ENCODE measurements around the gene C16orf92.

Gene C16orf92

GRCh38 chr16:29992344-29992967 lies 30.5 kb upstream of the C16orf92 start:
- Histone ChIP-seq H3K4me2 (ENCODE audit: low read depth, low read length, poor library complexity, severe bottlenecking) (no peak overlapping the region), H3K4me3 (ENCODE audit: low read length, poor library complexity, severe bottlenecking) (no peak overlapping the region), H3K27me3 (ENCODE audit: insufficient read depth, low read length, poor library complexity, severe bottlenecking) (no peaks in the 10 kb centered on the region), H4K20me1 (ENCODE audit: insufficient read depth, low read length, poor library complexity, severe bottlenecking) (peaks cover 11% of the 10 kb centered on the region), H2AFZ (ENCODE audit: low read length) (no peak overlapping the region), H3K9ac (ENCODE audit: low read depth, low read length, poor library complexity, severe bottlenecking) (no peak overlapping the region), H3F3A (ENCODE audit: low read depth) (0 out of 2 replicates have a peak, but pooled peaks cover 3% of the 10 kb centered on the region), H3K9me3 (ENCODE audit: insufficient read depth, low read depth, low read length) (no peaks in the 10 kb centered on the region), H3K4me1 (ENCODE audit: insufficient read depth, low read length, poor library complexity, severe bottlenecking) (peaks cover 19% of the 10 kb centered on the region), H3K9me2 (replicated peaks; ENCODE audit: low read depth, low read length) (no peaks in the 10 kb centered on the region), H3K79me2 (ENCODE audit: insufficient read depth, low read length) (peaks cover 32% of the 10 kb centered on the region), H3K36me3 (ENCODE audit: insufficient read depth, low read length) (peaks cover 44% of the 10 kb centered on the region; the same call in 1 of the 2 replicates)
- TF ChIP-seq EZH2phosphoT487 (IDR thresholded peaks at IDR 0.05; ENCODE audit: borderline replicate concordance) = no peak

GRCh38 chr16:29993191-29993902 lies 29.7 kb upstream of the C16orf92 start:
- Histone ChIP-seq H3K36me3 (ENCODE audit: insufficient read depth, low read length) (peaks cover 38% of the 10 kb centered on the region; the same call in 1 of the 2 replicates), H2AFZ (ENCODE audit: low read length) (no peak overlapping the region), H3K9me2 (replicated peaks; ENCODE audit: low read depth, low read length) (no peaks in the 10 kb centered on the region), H3K4me2 (ENCODE audit: low read depth, low read length, poor library complexity, severe bottlenecking) (peak overlapping the region; percentile 84), H3K4me1 (ENCODE audit: insufficient read depth, low read length, poor library complexity, severe bottlenecking) (peaks cover 19% of the 10 kb centered on the region), H4K20me1 (ENCODE audit: insufficient read depth, low read length, poor library complexity, severe bottlenecking) (peaks cover 11% of the 10 kb centered on the region), H3K79me2 (ENCODE audit: insufficient read depth, low read length) (peaks cover 36% of the 10 kb centered on the region), H3K9ac (ENCODE audit: low read depth, low read length, poor library complexity, severe bottlenecking) (peak overlapping the region; percentile 98), H3F3A (ENCODE audit: low read depth) (0 out of 2 replicates have a peak, but pooled peaks cover 3% of the 10 kb centered on the region), H3K9me3 (ENCODE audit: insufficient read depth, low read depth, low read length) (no peaks in the 10 kb centered on the region), H3K27me3 (ENCODE audit: insufficient read depth, low read length, poor library complexity, severe bottlenecking) (no peaks in the 10 kb centered on the region), H3K4me3 (ENCODE audit: low read length, poor library complexity, severe bottlenecking) (peak overlapping the region; percentile 97)
- no peak for TF ChIP-seq CTCF (conservative IDR thresholded peaks at IDR 0.05; ENCODE audit: low read length)

GRCh38 chr16:29993903-29994599 lies 28.9 kb upstream of the C16orf92 start:
- peaks cover 36% of the 10 kb centered on the region for H3K79me2 ChIP-seq (ENCODE audit: insufficient read depth, low read length)
- TF ChIP-seq CTCF (conservative IDR thresholded peaks at IDR 0.05; ENCODE audit: low read length) (no peak), EZH2phosphoT487 (IDR thresholded peaks at IDR 0.05; ENCODE audit: borderline replicate concordance) (no peak)
- peaks cover 31% of the 10 kb centered on the region; the same call in 1 of the 2 replicates for H3K36me3 ChIP-seq (ENCODE audit: insufficient read depth, low read length)

More at GRCh38 chr16:29993903-29994599, 28.9 kb upstream of the C16orf92 start:
- H3K4me1 ChIP-seq (ENCODE audit: insufficient read depth, low read length, poor library complexity, severe bottlenecking) = peaks cover 19% of the 10 kb centered on the region
- H2AFZ ChIP-seq (ENCODE audit: low read length) = no peak overlapping the region
- no peaks in the 10 kb centered on the region for H3K9me3 ChIP-seq (ENCODE audit: insufficient read depth, low read depth, low read length)
- H3K4me2 ChIP-seq (ENCODE audit: low read depth, low read length, poor library complexity, severe bottlenecking) = peak overlapping the region; percentile 84
- no peaks in the 10 kb centered on the region for H3K27me3 ChIP-seq (ENCODE audit: insufficient read depth, low read length, poor library complexity, severe bottlenecking)
- peaks cover 11% of the 10 kb centered on the region for H4K20me1 ChIP-seq (ENCODE audit: insufficient read depth, low read length, poor library complexity, severe bottlenecking)
- H3K4me3 ChIP-seq (ENCODE audit: low read length, poor library complexity, severe bottlenecking) = peak overlapping the region; percentile 97
- H3K9ac ChIP-seq (ENCODE audit: low read depth, low read length, poor library complexity, severe bottlenecking) = peak overlapping the region; percentile 98
- H3K9me2 ChIP-seq (replicated peaks; ENCODE audit: low read depth, low read length) = no peaks in the 10 kb centered on the region
- 0 out of 2 replicates have a peak, but pooled peaks cover 3% of the 10 kb centered on the region for H3F3A ChIP-seq (ENCODE audit: low read depth)

Measured in Loucy (cell line).